ENCODE results near the gene ALPK3. TPM values are rescaled to one million over a fixed set of nuclear protein-coding genes. Genes with fewer than 3 reads are reported as not detected.

Gene ALPK3
- total and polyA plus RNA-seq, 9 of the 15 experiments (the other 6 are each of a cell fraction or from before 2014, with no cell fraction given): 0.04 to 1.0 (median 0.07) TPM; not detected in 2

DNA sequence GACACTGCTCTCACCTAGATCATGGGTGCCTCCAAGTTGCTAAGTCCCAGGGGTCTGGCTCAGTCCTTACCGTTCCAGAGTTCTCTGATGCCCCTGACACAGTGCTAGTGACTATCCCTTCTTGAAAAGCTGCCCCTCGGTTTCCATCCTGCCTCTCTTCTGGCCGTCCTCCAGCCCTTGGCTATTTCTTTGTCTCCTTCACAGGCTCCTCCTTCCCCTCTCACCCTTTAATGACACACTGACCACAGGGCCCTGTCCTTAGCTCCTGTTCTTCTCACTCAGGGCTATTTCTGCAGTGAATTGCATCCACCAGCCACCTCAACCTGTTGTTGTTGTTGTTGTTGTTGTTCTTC, 98.4 kb downstream of the ALPK3 start:
- ATAC-seq (no peak; the same call in 1 of the 3 replicates), FAIRE-seq (no peak), DNase-seq (ENCODE audit: extremely low read depth in 1 of 4, low spot score in 3 of 4) (no peak)
- no TSS peak for BruUV-seq (replicated peaks)
- ChIA-PET POLR2A (interaction anchor here (0.5 to 1.4 kb wide), 4 partner anchors 12 to 216 kb away, joined by 3 read pairs; no protein-coding TSS in a partner anchor), CTCF (ENCODE audit: low intra/inter-chr PET ratio) (no interaction called here)
- Histone ChIP-seq H3K4me3 (no peak overlapping the region), H3K79me2 (ENCODE audit: control insufficient read depth, insufficient read depth, low read length) (no peaks in the 10 kb centered on the region), H3K4me2 (ENCODE audit: insufficient read depth, low read length) (peak overlapping the region; percentile 74; the same call in 1 of the 2 replicates), H4K20me1 (replicated peaks; ENCODE audit: control insufficient read depth, insufficient read depth, low read length) (no peaks in the 10 kb centered on the region), H3K4me1 (replicated peaks in 1 of 2; ENCODE audit: control insufficient read depth in 2 of 2, insufficient read depth in 2 of 2, low read length in 2 of 2) (peaks cover 26 to 38% of the 10 kb centered on the region in 2 experiments), H3K27me3 (ENCODE audit: control insufficient read depth in 2 of 2, insufficient read depth in 2 of 2, low read length in 2 of 2) (no peaks in the 10 kb centered on the region), H3K9me3 (replicated peaks; ENCODE audit: control insufficient read depth, insufficient read depth, low read depth, low read length) (no peaks in the 10 kb centered on the region), H3K36me3 (ENCODE audit: control insufficient read depth, insufficient read depth, low read length) (no peaks in the 10 kb centered on the region), H3K9me1 (ENCODE audit: control insufficient read depth, insufficient read depth, low read length) (no peaks in the 10 kb centered on the region), H3K9ac (ENCODE audit: insufficient read depth in 1 of 2, low read depth in 2 of 2, low read length in 2 of 2) (peak overlapping the region; percentile 14 to 68; a peak in 2 of 4 replicates), H2AFZ (ENCODE audit: low read depth, low read length) (peak overlapping the region; percentile 81), H3K27ac (ENCODE audit: extremely low read depth, low read depth, low read length) (peak overlapping the region; percentile 45; the same call in 2 of the 3 replicates)
- in situ Hi-C loops (cut with MboI): no loop called here
- no peak for TF ChIP-seq DPF2 (IDR thresholded peaks at IDR 0.05)
- TF ChIP-seq HDGF (IDR thresholded peaks at IDR 0.05): 0 out of 2 replicates have a peak, but pooled peaks have one; percentile 17
- TF ChIP-seq SOX6 (IDR thresholded peaks at IDR 0.05): no peak
- TF ChIP-seq POLR2B (IDR thresholded peaks at IDR 0.05; ENCODE audit: low read depth, partially characterized antibody): no peak
- TF ChIP-seq ZNF764 (CRISPR knock-in tag; IDR thresholded peaks at IDR 0.05; ENCODE audit: low read depth): no peak
- TF ChIP-seq FOXK2 (conservative IDR thresholded peaks at IDR 0.05 in 1 of 2, IDR thresholded peaks at IDR 0.05 in 1 of 2; ENCODE audit: low read depth in 2 of 2): 0 out of 4 replicates have a peak, but pooled peaks of 1 of the 2 experiments have one; percentile 48
- no peak for TF ChIP-seq KDM1A (IDR thresholded peaks at IDR 0.05)
- no peak for TF ChIP-seq EP300 (IDR thresholded peaks at IDR 0.05; ENCODE audit: low read length)
- no peak for TF ChIP-seq FOXK1 (CRISPR knock-in tag; IDR thresholded peaks at IDR 0.05; ENCODE audit: borderline replicate concordance)
- TF ChIP-seq, protein P1, sequence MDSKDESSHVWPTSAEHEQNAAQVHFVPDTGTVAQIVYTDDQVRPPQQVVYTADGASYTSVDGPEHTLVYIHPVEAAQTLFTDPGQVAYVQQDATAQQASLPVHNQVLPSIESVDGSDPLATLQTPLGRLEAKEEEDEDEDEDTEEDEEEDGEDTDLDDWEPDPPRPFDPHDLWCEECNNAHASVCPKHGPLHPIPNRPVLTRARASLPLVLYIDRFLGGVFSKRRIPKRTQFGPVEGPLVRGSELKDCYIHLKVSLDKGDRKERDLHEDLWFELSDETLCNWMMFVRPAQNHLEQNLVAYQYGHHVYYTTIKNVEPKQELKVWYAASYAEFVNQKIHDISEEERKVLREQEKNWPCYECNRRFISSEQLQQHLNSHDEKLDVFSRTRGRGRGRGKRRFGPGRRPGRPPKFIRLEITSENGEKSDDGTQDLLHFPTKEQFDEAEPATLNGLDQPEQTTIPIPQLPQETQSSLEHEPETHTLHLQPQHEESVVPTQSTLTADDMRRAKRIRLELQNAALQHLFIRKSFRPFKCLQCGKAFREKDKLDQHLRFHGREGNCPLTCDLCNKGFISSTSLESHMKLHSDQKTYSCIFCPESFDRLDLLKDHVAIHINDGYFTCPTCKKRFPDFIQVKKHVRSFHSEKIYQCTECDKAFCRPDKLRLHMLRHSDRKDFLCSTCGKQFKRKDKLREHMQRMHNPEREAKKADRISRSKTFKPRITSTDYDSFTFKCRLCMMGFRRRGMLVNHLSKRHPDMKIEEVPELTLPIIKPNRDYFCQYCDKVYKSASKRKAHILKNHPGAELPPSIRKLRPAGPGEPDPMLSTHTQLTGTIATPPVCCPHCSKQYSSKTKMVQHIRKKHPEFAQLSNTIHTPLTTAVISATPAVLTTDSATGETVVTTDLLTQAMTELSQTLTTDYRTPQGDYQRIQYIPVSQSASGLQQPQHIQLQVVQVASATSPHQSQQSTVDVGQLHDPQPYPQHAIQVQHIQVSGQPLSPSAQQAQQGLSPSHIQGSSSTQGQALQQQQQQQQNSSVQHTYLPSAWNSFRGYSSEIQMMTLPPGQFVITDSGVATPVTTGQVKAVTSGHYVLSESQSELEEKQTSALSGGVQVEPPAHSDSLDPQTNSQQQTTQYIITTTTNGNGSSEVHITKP (IDR thresholded peaks at IDR 0.05; ENCODE audit: partially characterized antibody): peak; percentile 82
- no peak for TF ChIP-seq RBM14 (IDR thresholded peaks at IDR 0.05; ENCODE audit: borderline replicate concordance, insufficient read depth, low read depth, low read length)
- TF ChIP-seq FUS (optimal IDR thresholded peaks at IDR 0.05; ENCODE audit: low read depth, low read length): no peak
- TF ChIP-seq ZNF24 (IDR thresholded peaks at IDR 0.05): no peak
- intact Hi-C loops (cut with micrococcal nuclease): no loop called here
- 38% methylated on average over 3 of the region's 3 CpGs for WGBS (ENCODE audit: insufficient coverage, low coverage, missing lambda C conversion rate)

All from K562 (cell line).